CD14-positive monocyte (primary cell): ENCODE measurements around the gene RHOBTB3. TPM values are rescaled to one million over a fixed set of nuclear protein-coding genes. Genes with fewer than 3 reads are reported as not detected.

Source experiments
- DNase-seq, 3 donors: peaks; one replicate each; pipeline ENCODE4 v3.0.0-alpha.2; 2011 to 2022
- H2AFZ ChIP-seq: 2 replicates; pipeline ENCODE4 v1.6.0; 2012; ENCODE audit warnings: mild to moderate bottlenecking, low read depth, low read length, inconsistent platforms; ENCODE audit not compliant: insufficient read depth, poor library complexity, severe bottlenecking
- H3K27ac ChIP-seq, 2 donors: 1 replicate in 1 of 2; 2 replicates in 1 of 2; pipeline ENCODE4 v1.5.1; 2012 to 2013; ENCODE audit warnings: low read length in 2 of 2, control low read depth in 1 of 2, inconsistent platforms in 1 of 2, low read depth in 1 of 2, mild to moderate bottlenecking in 1 of 2
- H3K27me3 ChIP-seq, 2 donors: one replicate each; pipeline versions ENCODE4 v1.6.0 to v1.6.1; 2011 to 2013; ENCODE audit warnings: low read length in 2 of 2; ENCODE audit not compliant: control insufficient read depth in 2 of 2, insufficient read depth in 2 of 2
- H3K36me3 ChIP-seq, 2 donors: replicated peaks in 1 of 2; 1 replicate in 1 of 2; 2 replicates in 1 of 2; pipeline versions ENCODE4 v1.5.1 to v1.6.1; 2012 to 2013; ENCODE audit warnings: low read length in 2 of 2, control low read depth in 1 of 2, inconsistent platforms in 1 of 2, mild to moderate bottlenecking in 1 of 2; ENCODE audit not compliant: insufficient read depth in 2 of 2, control insufficient read depth in 1 of 2
- H3K4me1 ChIP-seq, 2 donors: 1 replicate in 1 of 2; 2 replicates in 1 of 2; pipeline versions ENCODE4 v1.5.1 to v1.6.1; 2012 to 2013; ENCODE audit warnings: low read length in 2 of 2, control low read depth in 1 of 2, inconsistent platforms in 1 of 2, mild to moderate bottlenecking in 1 of 2, moderate library complexity in 1 of 2; ENCODE audit not compliant: insufficient read depth in 2 of 2, control insufficient read depth in 1 of 2
- H3K4me2 ChIP-seq: replicated peaks from 2 replicates; pipeline ENCODE3; 2012; ENCODE audit warnings: low read length, moderate library complexity, mild to moderate bottlenecking; ENCODE audit not compliant: poor library complexity, severe bottlenecking; ENCODE audit errors: extremely low read depth
- H3K4me3 ChIP-seq, 3 experiments: fragments of 200-600 bp in 1 of 3; sonication (generic) in 1 of 3; replicated peaks in 1 of 3; 1 replicate in 2 of 3; 2 replicates in 1 of 3; pipeline ENCODE4 v1.5.1; 2011 to 2013; ENCODE audit warnings: low read length in 3 of 3, mild to moderate bottlenecking in 3 of 3, control low read depth in 2 of 3, low read depth in 2 of 3, inconsistent platforms in 1 of 3, moderate library complexity in 1 of 3
- H3K79me2 ChIP-seq: 2 replicates; pipeline ENCODE4 v1.6.0; 2012; ENCODE audit warnings: mild to moderate bottlenecking, control low read depth, inconsistent platforms, low read length, moderate library complexity; ENCODE audit not compliant: insufficient read depth
- H3K9ac ChIP-seq: 2 replicates; pipeline ENCODE4 v1.6.0; 2017; ENCODE audit warnings: low read length, mild to moderate bottlenecking; ENCODE audit not compliant: insufficient read depth, poor library complexity, severe bottlenecking
- H3K9me3 ChIP-seq, 2 donors: replicated peaks in 1 of 2; 1 replicate in 1 of 2; 2 replicates in 1 of 2; pipeline versions ENCODE4 v1.5.1 to v1.6.1; 2012 to 2013; ENCODE audit warnings: low read length in 2 of 2, control low read depth in 1 of 2; ENCODE audit not compliant: control insufficient read depth in 1 of 2, insufficient read depth in 1 of 2
- H4K20me1 ChIP-seq: 2 replicates; pipeline ENCODE4 v1.6.0; 2012; ENCODE audit warnings: mild to moderate bottlenecking, low read length, control low read depth, moderate library complexity; ENCODE audit not compliant: insufficient read depth
- H3K27ac Mint-ChIP-seq, 7 donors: one replicate each; pipeline ENCODE4 v1.8.0; 2020; ENCODE audit warnings: mild to moderate bottlenecking in 7 of 7, mixed read lengths in 7 of 7, moderate library complexity in 6 of 7, inconsistent platforms in 2 of 7
- H3K27me3 Mint-ChIP-seq, 3 donors: one replicate each; pipeline ENCODE4 v1.8.0; 2021 to 2022; ENCODE audit warnings: low read depth in 3 of 3, mild to moderate bottlenecking in 3 of 3, mixed read lengths in 3 of 3, moderate library complexity in 3 of 3, inconsistent platforms in 1 of 3
- H3K36me3 Mint-ChIP-seq, 2 donors: one replicate each; pipeline ENCODE4 v1.8.0; 2020; ENCODE audit warnings: mixed read lengths in 2 of 2, inconsistent platforms in 1 of 2, mild to moderate bottlenecking in 1 of 2
- H3K4me1 Mint-ChIP-seq: one replicate; pipeline ENCODE4 v1.8.0; 2020; ENCODE audit warnings: mild to moderate bottlenecking, mixed read lengths
- H3K4me3 Mint-ChIP-seq, 2 donors: one replicate each; pipeline ENCODE4 v1.8.0; 2020; ENCODE audit warnings: mild to moderate bottlenecking in 2 of 2, mixed read lengths in 2 of 2, moderate library complexity in 1 of 2
- H3K9me3 Mint-ChIP-seq, 7 donors: one replicate each; pipeline ENCODE4 v1.8.0; 2020 to 2022; ENCODE audit warnings: mixed read lengths in 7 of 7, mild to moderate bottlenecking in 6 of 7, moderate library complexity in 6 of 7, inconsistent platforms in 2 of 7
- CTCF ChIP-seq: fragments of 200-600 bp; IDR thresholded peaks from one replicate; pipeline ENCODE4 v1.8.0; 2022; ENCODE audit warnings: antibody characterized with exemption, mild to moderate bottlenecking
- WGBS: methylation state at CpG from one replicate; pipeline ENCODE4 v1.1.5; 2013; ENCODE audit warnings: missing lambda C conversion rate; ENCODE audit not compliant: insufficient coverage; 5-methylcytosine and 5-hydroxymethylcytosine counted together
- intact Hi-C, 2 donors: fragments of 100-400 bp; cut with micrococcal nuclease; formaldehyde crosslinking; loops; one replicate each; pipeline versions ENCODE4 v1.15.0 to v1.15.1; 2023
- polyA plus RNA-seq, 3 donors: library from polyadenylated mRNA; depleted of rRNA in 1 of 3; unstranded in 2 of 3; stranded (reverse) in 1 of 3; fragments of 300-500 nt in 2 of 3; fragments of >200 nt in 1 of 3; fragmentation: Illumina TruSeq in 2 of 3; gene quantifications; 1 replicate in 2 of 3; 2 replicates in 1 of 3; pipeline ENCODE4 v1.2.3, GENCODE V29; 2012 to 2021

RHOBTB3 gene
- polyA plus RNA-seq, 3 donors = 0.41 to 1.5 (median 0.63) TPM

- H3K27me3 Mint-ChIP-seq = peaks cover 0 to 2% (median 0%) of the 10 kb centered on the region in 3 donors
- peak within 1 kb of the TSS; percentile 97 to 99 (median 99) for H3K27ac Mint-ChIP-seq
- Histone ChIP-seq H3K4me3 (peak within 1 kb of the TSS; percentile 87 to 100 (median 98)), H3K79me2 (peaks cover 54% of the 10 kb centered on the region), H3K4me1 (peaks cover 75 to 92% of the 10 kb centered on the region in 2 donors), H2AFZ (peak within 1 kb of the TSS; percentile 83), H3K27me3 (no peaks in the 10 kb centered on the region), H3K36me3 (no peaks in the 10 kb centered on the region), H3K4me2 (peak within 1 kb of the TSS; percentile 98), H3K27ac (peak within 1 kb of the TSS; percentile 92 to 95), H4K20me1 (peaks cover 46% of the 10 kb centered on the region), H3K9ac (peak within 1 kb of the TSS; percentile 65), H3K9me3 (no peaks in the 10 kb centered on the region)
- H3K36me3 Mint-ChIP-seq = peaks cover 4 to 10% of the 10 kb centered on the region in 2 donors
- DNase-seq = peak in 2 of 3 donors; percentile 75 to 80
- peaks cover 82% of the 10 kb centered on the region for H3K4me1 Mint-ChIP-seq
- TF ChIP-seq CTCF = no peak
- intact Hi-C loops = loop anchor here in 1 of 2 donors (10.0 kb wide), 1 partner anchor 88 kb away; the partner anchor contains the start of gene RHOBTB3
- H3K9me3 Mint-ChIP-seq = no peaks in the 10 kb centered on the region
- peak within 1 kb of the TSS; percentile 97 for H3K4me3 Mint-ChIP-seq
- WGBS = 0% methylated on average over 4 of the region's 8 CpGs
These were observed 91.5 kb downstream of the RHOBTB3 start, which contains the start of gene GLRX for GRCh38 chr5:95822542-95823181. GLRX (minus strand) TSS chr5:95822726; CDS start chr5:95822662, 64 bp downstream.

- Histone ChIP-seq H3K4me1 (peaks cover 76 to 92% of the 10 kb centered on the region in 2 donors), H3K4me3 (peak overlapping the region; percentile 87 to 100 (median 98)), H4K20me1 (peaks cover 42% of the 10 kb centered on the region), H3K4me2 (peak overlapping the region; percentile 98), H3K36me3 (no peaks in the 10 kb centered on the region), H3K27me3 (no peaks in the 10 kb centered on the region), H3K9me3 (no peaks in the 10 kb centered on the region), H3K27ac (peak overlapping the region; percentile 92 to 95), H2AFZ (peak overlapping the region; percentile 55), H3K79me2 (peaks cover 48% of the 10 kb centered on the region), H3K9ac (peak overlapping the region; percentile 65)
- Mint-ChIP-seq H3K27ac (peak overlapping the region; percentile 97 to 99 (median 99)), H3K4me1 (peaks cover 83% of the 10 kb centered on the region), H3K4me3 (peak overlapping the region; percentile 97), H3K27me3 (peaks cover 0 to 2% (median 0%) of the 10 kb centered on the region in 3 donors), H3K9me3 (no peaks in the 10 kb centered on the region), H3K36me3 (peaks cover 4 to 5% of the 10 kb centered on the region in 2 donors)
- TF ChIP-seq CTCF = no peak
- no CpG with 5 or more reads among the region's 7 CpGs for WGBS
- intact Hi-C loops = loop anchor here in 1 of 2 donors (10.0 kb wide), 1 partner anchor 88 kb away; the partner anchor contains the start of gene RHOBTB3
- DNase-seq = no peak
These were observed 92.1 kb downstream of the RHOBTB3 start for GRCh38 chr5:95823218-95823737.
